HEK293 (cell line): ENCODE measurements around the gene SYT6.

Experiments
- CTCF ChIA-PET: fragments of 350-600 bp; formaldehyde crosslinking; extraction: SDS; loops from one replicate; lab custom pipeline; 2021; ENCODE audit warnings: antibody characterized with exemption; lab: Yijun Ruan, JAX
- POLR2A ChIA-PET: fragments of 300-600 bp; formaldehyde crosslinking; extraction: SDS; loops from one replicate; lab custom pipeline; 2020; ENCODE audit warnings: antibody characterized with exemption, inconsistent platforms; lab: Yijun Ruan, JAX
- H3K27ac ChIP-seq: fragments of 200-500 bp; sonication (Bioruptor generic); 2 replicates; pipeline ENCODE4 v1.5.1; 2014; ENCODE audit warnings: low read depth, low read length, control low read depth, inconsistent platforms; ENCODE audit errors: extremely low read depth
- H3K36me3 ChIP-seq, 2 experiments: fragments of 200-500 bp in 1 of 2; sonication (Bioruptor generic) in 1 of 2; 1 replicate in 1 of 2; 2 replicates in 1 of 2; pipeline ENCODE4 v1.5.1; 2014 to 2017; ENCODE audit warnings: inconsistent platforms in 2 of 2, low read length in 2 of 2; ENCODE audit not compliant: control insufficient read depth in 2 of 2, insufficient read depth in 1 of 2
- H3K4me1 ChIP-seq: fragments of 200-500 bp; sonication (Bioruptor generic); 2 replicates; pipeline ENCODE4 v1.5.1; 2014; ENCODE audit warnings: mild to moderate bottlenecking, low read length, inconsistent platforms; ENCODE audit not compliant: control insufficient read depth, insufficient read depth
- H3K4me3 ChIP-seq: 2 replicates; pipeline ENCODE4 v1.5.1; 2011; ENCODE audit warnings: low read depth, mild to moderate bottlenecking, control low read depth, low read length, moderate library complexity
- H3K9me3 ChIP-seq: fragments of 200-500 bp; sonication (Bioruptor generic); 2 replicates; pipeline ENCODE4 v1.5.1; 2014; ENCODE audit warnings: low read depth, low read length, inconsistent platforms; ENCODE audit not compliant: control insufficient read depth, insufficient read depth
- BCL11A ChIP-seq: fragments of 450-650 bp; formaldehyde crosslinking; IDR thresholded peaks from 2 replicates; pipeline ENCODE4 v1.5.1; 2016; ENCODE audit warnings: low read depth, missing biosample characterization, missing genetic modification characterization
- SP3 ChIP-seq: fragments of 450-650 bp; formaldehyde crosslinking; IDR thresholded peaks from 2 replicates; pipeline ENCODE4 v1.5.1; 2016; ENCODE audit warnings: missing biosample characterization, missing genetic modification characterization
- ZNF146 ChIP-seq: fragments of 450-650 bp; formaldehyde crosslinking; IDR thresholded peaks from 2 replicates; pipeline ENCODE4 v1.5.1; 2016; ENCODE audit warnings: missing biosample characterization, missing genetic modification characterization
- ZNF157 ChIP-seq: fragments of 450-650 bp; formaldehyde crosslinking; IDR thresholded peaks from 2 replicates; pipeline ENCODE4 v1.5.1; 2016; ENCODE audit warnings: missing biosample characterization, missing genetic modification characterization
- ZNF184 ChIP-seq: fragments of 450-650 bp; IDR thresholded peaks from 2 replicates; pipeline ENCODE4 v1.5.1; 2018; ENCODE audit warnings: missing biosample characterization, mild to moderate bottlenecking, missing genetic modification characterization
- ZNF341 ChIP-seq: fragments of 450-650 bp; formaldehyde crosslinking; IDR thresholded peaks from 2 replicates; pipeline ENCODE4; 2016; ENCODE audit warnings: low read depth, missing biosample characterization, missing genetic modification characterization
- TF ChIP-seq, protein P1 (sequence below): fragments of 450-650 bp; formaldehyde crosslinking; IDR thresholded peaks from 2 replicates; pipeline ENCODE4 v1.5.1; 2017; ENCODE audit warnings: missing biosample characterization, missing genetic modification characterization

Gene SYT6

DNA sequence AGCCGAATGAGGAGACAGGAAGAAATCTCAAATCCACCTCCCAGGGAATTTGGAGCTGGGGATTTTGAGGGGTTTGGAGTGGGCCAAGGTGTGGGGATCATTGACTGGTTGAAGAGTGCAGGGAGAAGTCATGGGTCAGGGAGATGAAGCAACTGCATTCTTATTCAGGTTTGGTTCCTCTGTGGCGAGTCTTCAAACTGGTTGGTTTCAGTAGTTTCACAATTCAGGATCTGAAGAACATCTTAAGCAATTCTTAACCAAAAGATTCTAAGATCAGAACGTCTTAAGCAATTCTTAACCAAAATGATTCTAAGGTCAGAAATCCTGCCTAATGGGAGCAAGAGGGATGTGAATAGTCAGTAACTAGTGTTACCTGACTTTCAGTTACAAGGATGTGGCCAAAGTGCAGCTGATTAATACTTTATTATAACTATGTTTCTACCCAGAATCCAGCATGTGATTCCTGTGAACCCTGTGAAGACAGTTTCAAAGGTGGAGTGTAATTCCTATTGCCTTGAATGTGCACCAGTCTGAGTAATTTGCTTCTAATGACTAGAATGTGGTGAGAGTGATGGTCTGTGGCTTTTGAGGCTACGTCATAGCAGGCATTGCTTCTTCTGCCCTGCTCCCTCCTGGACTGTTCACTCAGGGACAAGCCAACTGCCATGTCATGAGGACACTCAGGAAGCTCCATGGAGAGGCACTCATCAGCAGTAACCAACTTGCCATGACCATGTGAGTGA is 113.2 kb downstream of the SYT6 start:
- TF ChIP-seq ZNF146 (tag by site-specific recombination) (no peak), ZNF184 (no peak), BCL11A (no peak), ZNF341 (tag by site-specific recombination) (no peak), SP3 (tag by site-specific recombination) (no peak), ZNF157 (tag by site-specific recombination) (no peak)
- TF ChIP-seq, protein P1, sequence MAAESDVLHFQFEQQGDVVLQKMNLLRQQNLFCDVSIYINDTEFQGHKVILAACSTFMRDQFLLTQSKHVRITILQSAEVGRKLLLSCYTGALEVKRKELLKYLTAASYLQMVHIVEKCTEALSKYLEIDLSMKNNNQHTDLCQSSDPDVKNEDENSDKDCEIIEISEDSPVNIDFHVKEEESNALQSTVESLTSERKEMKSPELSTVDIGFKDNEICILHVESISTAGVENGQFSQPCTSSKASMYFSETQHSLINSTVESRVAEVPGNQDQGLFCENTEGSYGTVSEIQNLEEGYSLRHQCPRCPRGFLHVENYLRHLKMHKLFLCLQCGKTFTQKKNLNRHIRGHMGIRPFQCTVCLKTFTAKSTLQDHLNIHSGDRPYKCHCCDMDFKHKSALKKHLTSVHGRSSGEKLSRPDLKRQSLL (tag by site-specific recombination), result no peak
- H3K36me3 ChIP-seq, result no peaks in the 10 kb centered on the region
- peaks cover 5% of the 10 kb centered on the region; the same call in 1 of the 2 replicates for H3K4me1 ChIP-seq
- H3K4me3 ChIP-seq, result no peak overlapping the region
- no peaks in the 10 kb centered on the region for H3K9me3 ChIP-seq
- H3K27ac ChIP-seq, result no peak overlapping the region
- CTCF ChIA-PET, result no interaction called here
- POLR2A ChIA-PET, result no interaction called here
